HCT116 (cell line): ENCODE measurements around the gene MTHFS. TPM values are rescaled to one million over a fixed set of nuclear protein-coding genes. Genes with fewer than 3 reads are reported as not detected.

Source experiments
- ATAC-seq: fragments of 200-7000 bp; cut with Tn5 transposase; 2 replicates; pipeline ENCODE4 v1.9.1; 2020; ENCODE audit warnings: mild to moderate bottlenecking, moderate library complexity
- BruUV-seq: library from RNA; stranded (reverse); fragments of 400-500 nt; replicated peaks from 2 replicates; lab custom pipeline; 2021; lab: Mats Ljungman, UMichigan
- CTCF ChIA-PET: fragments of 300-600 bp; sonication (Branson Sonifier 250); formaldehyde crosslinking; loops from one replicate; lab custom pipeline; 2021; ENCODE audit warnings: antibody characterized with exemption; lab: Charles Lee
- POLR2A ChIA-PET: fragments of 300-600, 350-600 bp; sonication (Branson Sonifier 250); formaldehyde crosslinking; loops from one replicate; lab custom pipeline; 2021; ENCODE audit warnings: antibody characterized with exemption; lab: Charles Lee
- RAD21 ChIA-PET, 2 experiments: fragments of 300-600 bp; sonication (Branson Sonifier 250); formaldehyde crosslinking; loops; one replicate each; lab custom pipeline; 2023; ENCODE audit warnings: low total read pairs in 2 of 2; ENCODE audit not compliant: uncharacterized antibody in 2 of 2, unreplicated experiment in 2 of 2, low non-redundant PET in 1 of 2; lab: Charles Lee
- DNase-seq: peaks from one replicate; pipeline ENCODE4 v3.0.0-alpha.2; 2010; ENCODE audit warnings: low read depth, low spot score
- H2AFZ ChIP-seq: fragments of 200-600 bp; shearing (Covaris generic), sonication (generic); 2 replicates; pipeline ENCODE4 v1.6.1; 2017; ENCODE audit warnings: low read depth, mixed run types, mixed read lengths, antibody characterized with exemption, low read length; ENCODE audit not compliant: poor library complexity, severe bottlenecking
- H3K27ac ChIP-seq: 2 replicates; pipeline ENCODE4 v1.5.1; 2012; ENCODE audit warnings: low read depth, low read length
- H3K27me3 ChIP-seq: fragments of 200-600 bp; sonication (generic); 2 replicates; pipeline ENCODE4 v1.6.1; 2016; ENCODE audit warnings: mixed run types, low read length, mixed read lengths; ENCODE audit not compliant: insufficient read depth
- H3K36me3 ChIP-seq, 2 experiments: fragments of 200-500 bp in 1 of 2; fragments of 200-600 bp in 1 of 2; sonication (Bioruptor generic) in 1 of 2; sonication (generic) in 1 of 2; 2 replicates each; pipeline versions ENCODE4 v1.5.1 to v1.6.1; 2014 to 2016; ENCODE audit warnings: low read length in 2 of 2, inconsistent platforms in 1 of 2, mixed read lengths in 1 of 2, mixed run types in 1 of 2; ENCODE audit not compliant: insufficient read depth in 2 of 2, control insufficient read depth in 1 of 2
- H3K4me1 ChIP-seq, 2 experiments: fragments of 200-600 bp in 1 of 2; sonication (generic) in 1 of 2; 2 replicates each; pipeline versions ENCODE4 v1.5.1 to v1.6.1; 2012 to 2017; ENCODE audit warnings: low read length in 2 of 2, inconsistent platforms in 1 of 2, mild to moderate bottlenecking in 1 of 2, mixed read lengths in 1 of 2, mixed run types in 1 of 2, moderate library complexity in 1 of 2; ENCODE audit not compliant: insufficient read depth in 2 of 2, control insufficient read depth in 1 of 2
- H3K4me2 ChIP-seq: fragments of 200-600 bp; sonication (generic); 2 replicates; pipeline ENCODE4 v1.6.1; 2017; ENCODE audit warnings: mixed run types, low read length, mixed read lengths
- H3K4me3 ChIP-seq, 2 experiments: fragments of 200-600 bp in 1 of 2; sonication (generic) in 1 of 2; replicated peaks in 1 of 2; 2 replicates each; pipeline ENCODE4 v1.5.1; 2011 to 2016; ENCODE audit warnings: low read length in 2 of 2, control low read depth in 1 of 2, low read depth in 1 of 2, mild to moderate bottlenecking in 1 of 2, mixed read lengths in 1 of 2, mixed run types in 1 of 2
- H3K79me2 ChIP-seq: fragments of 200-600 bp; sonication (generic); 2 replicates; pipeline ENCODE4 v1.6.1; 2017; ENCODE audit warnings: mild to moderate bottlenecking, mixed run types, low read length, moderate library complexity, mixed read lengths; ENCODE audit not compliant: insufficient read depth
- H3K9ac ChIP-seq: fragments of 200-600 bp; sonication (generic); 2 replicates; pipeline ENCODE4 v1.6.1; 2016; ENCODE audit warnings: low read length, mixed read lengths
- H3K9me2 ChIP-seq: fragments of 200-600 bp; sonication (generic), shearing (Covaris generic); 2 replicates; pipeline ENCODE4 v1.6.1; 2017; ENCODE audit warnings: mixed run types, mild to moderate bottlenecking, moderate library complexity; ENCODE audit not compliant: insufficient read depth
- H3K9me3 ChIP-seq, 2 experiments: fragments of 200-500 bp in 1 of 2; fragments of 200-600 bp in 1 of 2; sonication (Bioruptor generic) in 1 of 2; sonication (generic) in 1 of 2; 2 replicates each; pipeline ENCODE4 v1.6.1; 2014 to 2017; ENCODE audit warnings: low read length in 2 of 2, mixed read lengths in 2 of 2, inconsistent platforms in 1 of 2, low read depth in 1 of 2, mild to moderate bottlenecking in 1 of 2, mixed run types in 1 of 2, moderate library complexity in 1 of 2; ENCODE audit not compliant: control insufficient read depth in 1 of 2, insufficient read depth in 1 of 2
- H4K20me1 ChIP-seq: fragments of 200-600 bp; sonication (generic), shearing (Covaris generic); 2 replicates; pipeline ENCODE4 v1.6.1; 2017; ENCODE audit warnings: mixed run types, mild to moderate bottlenecking, moderate library complexity; ENCODE audit not compliant: insufficient read depth
- CBX3 ChIP-seq: IDR thresholded peaks from 2 replicates; pipeline ENCODE4 v1.6.1; 2012; ENCODE audit warnings: low read depth
- CEBPB ChIP-seq: IDR thresholded peaks from 2 replicates; pipeline ENCODE4 v1.6.1; 2012; ENCODE audit warnings: low read depth
- ELF1 ChIP-seq: IDR thresholded peaks from 2 replicates; pipeline ENCODE4 v1.6.1; 2012; ENCODE audit warnings: low read depth, borderline replicate concordance
- EZH2 ChIP-seq: fragments of 200-600 bp; sonication (generic); IDR thresholded peaks from 2 replicates; pipeline ENCODE4 v1.6.1; 2017; ENCODE audit warnings: antibody characterized with exemption, mixed run types
- EZH2phosphoT487 ChIP-seq: fragments of 200-600 bp; IDR thresholded peaks from 2 replicates; pipeline ENCODE4 v1.6.1; 2018; ENCODE audit warnings: antibody characterized with exemption, borderline replicate concordance
- MAX ChIP-seq: IDR thresholded peaks from 2 replicates; pipeline ENCODE4 v1.6.1; 2012
- POLR2A ChIP-seq: IDR thresholded peaks from 2 replicates; pipeline ENCODE4 v1.7.0; 2011; ENCODE audit warnings: borderline replicate concordance; ENCODE audit not compliant: insufficient read depth, insufficient read length; ENCODE audit errors: extremely low read depth
- POLR2AphosphoS5 ChIP-seq: IDR thresholded peaks from 2 replicates; pipeline ENCODE4 v1.6.1; 2011; ENCODE audit warnings: mild to moderate bottlenecking, low read depth, low read length, moderate library complexity
- RAD21 ChIP-seq: IDR thresholded peaks from 2 replicates; pipeline ENCODE4 v1.6.1; 2012; ENCODE audit warnings: low read depth, mild to moderate bottlenecking
- REST ChIP-seq: IDR thresholded peaks from 2 replicates; pipeline ENCODE4 v1.6.1; 2012; ENCODE audit warnings: low read depth
- SP1 ChIP-seq: IDR thresholded peaks from 2 replicates; pipeline ENCODE4 v1.6.1; 2012; ENCODE audit warnings: low read depth
- SRF ChIP-seq: IDR thresholded peaks from 2 replicates; pipeline ENCODE4 v1.6.1; 2012; ENCODE audit warnings: low read depth
- ZBTB33 ChIP-seq: IDR thresholded peaks from 2 replicates; pipeline ENCODE4 v1.6.1; 2011; ENCODE audit warnings: mild to moderate bottlenecking, low read length, moderate library complexity; ENCODE audit not compliant: insufficient replicate concordance; ENCODE audit errors: extremely low read depth
- ZFX ChIP-seq: fragments of 450-650 bp; IDR thresholded peaks from 2 replicates; pipeline ENCODE4 v1.6.1; 2017
- ZNF274 ChIP-seq: fragments of 200-500 bp; sonication (Bioruptor generic); IDR thresholded peaks from 2 replicates; pipeline ENCODE4 v1.6.1; 2014; ENCODE audit warnings: mild to moderate bottlenecking, low read depth, low read length, inconsistent platforms
- intact Hi-C: fragments of 100-400 bp; cut with micrococcal nuclease; formaldehyde crosslinking; loops from 2 replicates; pipeline ENCODE4 v1.10.0; 2022
- total RNA-seq: library from RNA; stranded (reverse); gene quantifications from one replicate; pipeline ENCODE4 v1.2.1, GENCODE V29; 2021; ENCODE audit not compliant: unreplicated experiment

Gene MTHFS
- total RNA-seq, 1 experiment from 2014 or later = 30.5 TPM

- Histone ChIP-seq H3K4me3 (no peak overlapping the region), H3K27ac (no peak overlapping the region), H3K9ac (no peak overlapping the region), H4K20me1 (no peaks in the 10 kb centered on the region), H3K4me2 (no peak overlapping the region), H3K79me2 (peaks cover 19% of the 10 kb centered on the region), H3K9me3 (peaks cover 6 to 30% of the 10 kb centered on the region in 2 experiments; a peak in 3 of 4 replicates), H3K9me2 (no peaks in the 10 kb centered on the region), H2AFZ (no peak overlapping the region), H3K27me3 (no peaks in the 10 kb centered on the region)
- intact Hi-C loops = no loop called here
- ATAC-seq = no peak
- RAD21 ChIA-PET = no interaction called here
- CTCF ChIA-PET = no interaction called here
- TF ChIP-seq POLR2A (no peak), ZFX (no peak), RAD21 (no peak)
- TF ChIP-seq, all 23 proteins: peak for 0
- no TSS peak for BruUV-seq
- no peaks in the 10 kb centered on the region for H3K4me1 ChIP-seq
- peaks cover 13 to 36% of the 10 kb centered on the region in 2 experiments for H3K36me3 ChIP-seq
- DNase-seq = no peak
- POLR2A ChIA-PET = no interaction called here
Measured at GRCh38 chr15:79881668-79882067, 15.1 kb downstream of the MTHFS start.

GRCh38 chr15:79881254-79881653, 15.6 kb downstream of the MTHFS start:
- POLR2A ChIA-PET = no interaction called here
- CTCF ChIA-PET = no interaction called here
- H4K20me1 ChIP-seq = no peaks in the 10 kb centered on the region

More at GRCh38 chr15:79881254-79881653, 15.6 kb downstream of the MTHFS start:
- Histone ChIP-seq H3K79me2 (peaks cover 19% of the 10 kb centered on the region), H3K27me3 (no peaks in the 10 kb centered on the region), H3K36me3 (peaks cover 10 to 36% of the 10 kb centered on the region in 2 experiments), H3K9me3 (peaks cover 6 to 30% of the 10 kb centered on the region in 2 experiments; a peak in 3 of 4 replicates), H3K27ac (no peak overlapping the region), H3K4me3 (no peak overlapping the region), H3K4me1 (no peaks in the 10 kb centered on the region), H2AFZ (no peak overlapping the region), H3K9me2 (no peaks in the 10 kb centered on the region), H3K9ac (no peak overlapping the region), H3K4me2 (no peak overlapping the region)
- DNase-seq (no peak), ATAC-seq (no peak)
- intact Hi-C loops = no loop called here
- RAD21 ChIA-PET = no interaction called here
- BruUV-seq = no TSS peak
- TF ChIP-seq ZBTB33 (no peak), SRF (no peak), RAD21 (no peak), ELF1 (no peak), MAX (no peak), REST (no peak), ZNF274 (no peak), CBX3 (no peak), EZH2 (no peak), EZH2phosphoT487 (no peak), SP1 (no peak), CEBPB (no peak), POLR2AphosphoS5 (no peak)
